HG02571 (cell line): ENCODE results near the gene TGIF2LX.
"Not testable (repeated sequence)": the region's sequence is repeated elsewhere in the genome, so short reads cannot be mapped to it uniquely, and the experiment has no call there.

ENCODE experiments used
- ATAC-seq: cut with Tn5 transposase; IDR thresholded peaks from one replicate; pipeline ENCODE4 v1.9.1; 2021; ENCODE audit warnings: mild to moderate bottlenecking, moderate library complexity; ENCODE audit not compliant: unreplicated experiment

The TGIF2LX gene

DNA sequence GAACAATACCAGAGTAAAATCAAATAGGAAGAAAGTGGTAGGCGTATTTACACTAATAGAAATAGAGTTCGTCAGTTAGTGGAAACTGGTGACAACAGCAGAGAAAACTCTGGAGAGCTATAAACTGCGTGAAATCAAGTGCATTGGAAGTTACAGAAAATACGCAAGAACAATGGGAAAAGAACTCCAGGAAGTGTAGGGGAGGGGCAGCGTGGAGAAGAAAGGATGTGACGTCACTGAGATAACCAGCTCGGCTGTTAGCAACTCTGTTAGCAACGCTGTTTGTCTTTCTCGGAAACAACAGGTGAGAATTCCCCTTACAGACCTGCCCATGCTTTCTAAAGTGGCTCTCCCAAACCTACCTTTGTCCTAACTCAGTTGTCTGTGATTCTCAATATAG, at the start of gene TGIF2LX:
Gene TGIF2LX (plus strand): TSS at position 244 of the 400 bp plus-strand sequence. CDS start 178 bp downstream, outside the sequence.
- not testable (repeated sequence) for ATAC-seq

DNA sequence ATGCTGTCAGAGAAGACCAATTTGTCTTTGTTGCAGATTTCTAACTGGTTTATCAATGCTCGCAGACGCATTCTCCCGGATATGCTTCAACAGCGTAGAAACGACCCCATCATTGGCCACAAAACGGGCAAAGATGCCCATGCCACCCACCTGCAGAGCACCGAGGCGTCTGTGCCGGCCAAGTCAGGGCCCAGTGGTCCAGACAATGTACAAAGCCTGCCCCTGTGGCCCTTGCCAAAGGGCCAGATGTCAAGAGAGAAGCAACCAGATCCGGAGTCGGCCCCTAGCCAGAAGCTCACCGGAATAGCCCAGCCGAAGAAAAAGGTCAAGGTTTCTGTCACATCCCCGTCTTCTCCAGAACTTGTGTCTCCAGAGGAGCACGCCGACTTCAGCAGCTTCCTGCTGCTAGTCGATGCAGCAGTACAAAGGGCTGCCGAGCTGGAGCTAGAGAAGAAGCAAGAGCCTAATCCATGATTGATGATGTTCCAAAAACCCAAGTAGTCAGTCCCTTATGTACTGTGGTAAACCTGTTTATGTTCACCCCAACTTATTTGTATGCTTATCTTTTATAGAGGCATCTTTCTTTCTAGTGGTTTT, 728 bp downstream of the TGIF2LX start:
- ATAC-seq: not testable (repeated sequence)

DNA sequence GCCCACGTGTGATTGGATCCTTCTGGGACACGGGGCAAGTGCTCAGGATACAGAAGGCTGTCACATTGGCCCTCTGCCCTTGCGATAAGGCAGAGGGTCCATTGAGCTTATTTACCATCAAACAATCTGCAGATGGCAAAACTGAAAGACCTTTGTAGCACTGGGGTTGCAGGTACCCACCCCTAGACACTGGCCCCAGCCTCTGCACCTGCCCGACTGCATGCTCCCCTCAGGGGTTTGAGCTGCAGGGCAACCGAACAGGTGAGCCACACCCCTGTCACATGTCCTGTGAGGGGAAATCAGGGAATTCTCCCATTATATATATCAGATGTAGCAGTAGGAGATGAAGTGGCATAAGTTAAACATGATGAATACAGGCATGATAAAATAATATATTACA, 21.4 kb downstream of the TGIF2LX start:
- not testable (repeated sequence) for ATAC-seq

DNA sequence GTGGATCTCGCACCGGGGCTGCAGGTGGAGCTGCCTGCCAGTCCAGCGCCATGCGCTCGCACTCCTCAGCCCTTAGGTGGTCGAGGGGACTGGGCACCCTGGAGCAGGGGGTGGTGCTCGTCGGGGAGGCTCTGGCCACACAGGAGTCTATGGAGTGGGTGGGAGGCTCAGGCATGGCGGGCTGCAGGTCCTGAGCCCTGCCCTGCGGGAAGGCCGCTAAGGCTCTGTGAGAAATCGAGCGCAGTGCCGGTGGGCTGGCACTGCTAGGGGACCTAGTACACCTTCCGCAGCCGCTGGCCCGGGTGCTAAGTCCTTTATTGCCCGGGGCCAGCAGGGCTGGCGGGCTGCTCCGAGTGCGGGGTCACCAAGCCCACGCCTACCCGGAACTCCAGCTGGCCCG, 43.9 kb downstream of the TGIF2LX start:
- ATAC-seq: not testable (repeated sequence)
